Aortic smooth muscle cell (primary cell): Measurements from ENCODE around the gene ATP23. TPM values are rescaled to one million over a fixed set of nuclear protein-coding genes. Genes with fewer than 3 reads are reported as not detected.

Source experiments
- total RNA-seq: library from RNA; depleted of rRNA; stranded (reverse); fragments of >200 nt; gene quantifications from 2 replicates; pipeline ENCODE4 v1.2.3, GENCODE V29; 2014

ATP23 gene, protein sequence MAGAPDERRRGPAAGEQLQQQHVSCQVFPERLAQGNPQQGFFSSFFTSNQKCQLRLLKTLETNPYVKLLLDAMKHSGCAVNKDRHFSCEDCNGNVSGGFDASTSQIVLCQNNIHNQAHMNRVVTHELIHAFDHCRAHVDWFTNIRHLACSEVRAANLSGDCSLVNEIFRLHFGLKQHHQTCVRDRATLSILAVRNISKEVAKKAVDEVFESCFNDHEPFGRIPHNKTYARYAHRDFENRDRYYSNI
- 3.0 and 5.2 TPM in 2 replicates for total RNA-seq

DNA sequence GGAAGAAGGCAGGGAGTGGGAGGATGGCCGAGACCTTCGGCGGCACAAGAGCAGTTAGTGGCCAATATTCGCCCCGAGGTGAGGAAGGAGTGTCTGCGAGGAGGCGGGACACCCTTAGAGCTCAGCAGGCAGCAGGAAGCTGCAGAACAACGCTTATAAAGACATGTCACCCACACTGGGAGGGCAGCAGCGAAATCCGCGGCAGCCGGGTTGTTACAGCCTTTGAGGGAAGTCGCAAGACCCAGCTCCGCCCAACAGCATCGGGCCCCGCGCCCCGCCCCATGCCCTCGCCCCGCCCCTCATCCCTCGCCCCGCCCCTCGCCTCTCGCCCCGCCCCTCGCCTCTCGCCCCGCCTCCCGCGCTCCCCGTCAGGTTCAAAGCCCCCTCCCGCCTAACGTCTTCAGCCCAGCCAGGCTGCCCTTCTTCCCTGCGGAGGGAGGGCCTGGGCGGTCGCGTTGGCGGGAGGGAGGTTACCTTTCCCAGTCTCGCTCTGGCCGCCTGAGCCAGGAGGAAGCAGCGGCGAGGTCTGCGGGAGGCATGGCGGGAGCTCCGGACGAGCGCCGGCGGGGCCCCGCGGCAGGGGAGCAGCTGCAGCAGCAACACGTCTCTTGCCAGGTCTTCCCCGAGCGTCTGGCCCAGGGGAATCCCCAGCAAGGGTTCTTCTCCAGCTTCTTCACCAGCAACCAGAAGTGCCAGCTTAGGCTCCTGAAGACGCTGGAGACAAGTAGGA is at the start of gene ATP23:
Gene ATP23, plus strand, starts transcription at position 403 of the 730 bp plus-strand sequence. Its CDS starts 135 bp downstream, at position 538.

Other genes starting within 250 kb of the ATP23 start
- gene OS9, start 247.4 kb upstream of the ATP23 start, total RNA-seq: 220 and 268 TPM in 2 replicates
- gene AGAP2, start 202.8 kb upstream of the ATP23 start, total RNA-seq: 0.13 and 0.19 TPM in 2 replicates
- 58.3 and 67.4 TPM in 2 replicates for gene TSPAN31, start 196.5 kb upstream of the ATP23 start, total RNA-seq
- gene CDK4, start 189.3 kb upstream of the ATP23 start, total RNA-seq: 145 and 155 TPM in 2 replicates
- 5.8 and 6.6 TPM in 2 replicates for gene MARCHF9, start 186.5 kb upstream of the ATP23 start, total RNA-seq
- gene CYP27B1, start 174.5 kb upstream of the ATP23 start, total RNA-seq: 0.19 and 0.40 TPM in 2 replicates
- gene METTL1, start 169.5 kb upstream of the ATP23 start, total RNA-seq: 3.6 and 5.5 TPM in 2 replicates
- 5.2 and 5.4 TPM in 2 replicates for gene EEF1AKMT3, start 169.0 kb upstream of the ATP23 start, total RNA-seq
- 16.6 and 17.2 TPM in 2 replicates for gene TSFM, start 158.8 kb upstream of the ATP23 start, total RNA-seq
- 2.4 and 4.6 TPM in 2 replicates for gene AVIL, start 122.8 kb upstream of the ATP23 start, total RNA-seq
- 38.3 and 60.7 TPM in 2 replicates for gene CTDSP2, start 94.8 kb upstream of the ATP23 start, total RNA-seq